ENCODE measurements around the gene AKAP6.

Gene AKAP6

DNA sequence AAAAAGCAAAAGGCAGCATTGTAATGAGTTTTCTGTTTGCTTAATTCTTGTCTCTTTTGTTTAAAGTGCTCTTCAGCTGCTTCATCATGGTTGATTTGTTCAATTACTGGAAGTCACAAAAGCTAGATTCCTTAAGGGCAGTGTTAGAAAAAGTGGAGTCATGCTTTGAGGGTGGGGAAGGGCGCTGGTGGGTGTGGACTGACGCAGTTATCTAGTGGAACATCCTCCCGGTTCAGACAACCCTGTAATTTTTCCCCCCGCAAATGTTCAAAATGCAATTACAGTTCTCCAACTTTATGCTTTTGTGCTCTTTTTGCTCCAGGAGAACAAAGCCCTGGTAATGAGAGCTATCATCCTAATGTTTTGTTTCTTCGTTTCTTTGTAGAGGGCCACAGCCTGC lies 2.1 kb downstream of the AKAP6 start:
- H3K9me3 ChIP-seq (ENCODE audit: control insufficient read depth, low read length): no peaks in the 10 kb centered on the region
- no peaks in the 10 kb centered on the region for H3K36me3 ChIP-seq (ENCODE audit: control insufficient read depth, insufficient read depth, low read length)
- H3K4me1 ChIP-seq (ENCODE audit: control insufficient read depth, insufficient read depth, low read length, poor library complexity, severe bottlenecking): peaks cover 17% of the 10 kb centered on the region
- 83 to 100% methylated on average over 2 to 3 of the region's 5 CpGs for WGBS, 2 experiments (ENCODE audit: insufficient coverage in 2 of 2)
- peak overlapping the region; percentile 3 for H3K27ac ChIP-seq (ENCODE audit: low read depth, low read length, severe bottlenecking)
- H3K4me3 ChIP-seq (ENCODE audit: extremely low read depth, insufficient read depth, low read length, poor library complexity, severe bottlenecking): no peak overlapping the region

DNA sequence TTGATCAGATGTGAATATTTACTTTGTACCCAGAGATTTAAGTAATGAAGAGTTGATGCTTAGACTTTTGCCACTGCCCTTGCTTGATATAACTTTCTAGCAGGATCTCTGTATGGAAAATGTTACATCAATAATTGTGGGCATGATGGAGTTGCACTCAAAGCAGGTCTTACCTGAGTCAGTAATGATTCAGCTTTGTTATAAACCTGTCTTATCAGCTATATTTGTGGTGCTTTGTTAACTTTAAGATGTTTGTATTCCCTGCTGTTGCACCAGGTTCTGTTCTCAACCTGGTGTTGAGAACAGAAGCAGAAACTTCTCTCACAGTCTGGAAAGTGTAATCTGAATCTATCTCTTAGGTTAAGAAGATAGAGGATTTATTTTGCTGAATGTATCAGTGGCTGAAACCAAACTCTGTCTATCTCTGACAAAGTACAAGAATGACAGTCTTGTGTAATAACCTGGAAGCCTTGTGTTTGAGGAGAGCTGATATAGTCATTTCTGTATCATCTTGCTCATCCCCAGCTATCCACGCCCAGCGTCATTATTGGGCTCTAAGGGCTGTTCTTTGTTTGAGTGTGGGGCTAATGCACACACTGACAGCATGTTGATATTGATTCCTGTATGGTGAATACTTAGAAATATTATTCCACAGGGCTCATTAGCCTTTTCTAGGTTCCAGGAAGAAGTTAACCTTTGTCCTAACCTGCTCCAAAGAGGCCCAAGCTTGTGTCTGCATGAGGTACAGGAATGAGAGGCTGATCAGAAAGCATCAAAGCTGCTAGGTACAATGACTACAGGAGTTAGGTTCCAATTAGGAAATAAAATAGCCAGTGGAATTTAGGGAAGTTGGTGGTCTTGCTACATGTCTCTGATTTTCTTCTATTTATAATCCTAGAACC lies 3.6 kb downstream of the AKAP6 start:
- Histone ChIP-seq H3K4me1 (ENCODE audit: control insufficient read depth, insufficient read depth, low read length, poor library complexity, severe bottlenecking) (peaks cover 17% of the 10 kb centered on the region), H3K27ac (ENCODE audit: low read depth, low read length, severe bottlenecking) (no peak overlapping the region)

DNA sequence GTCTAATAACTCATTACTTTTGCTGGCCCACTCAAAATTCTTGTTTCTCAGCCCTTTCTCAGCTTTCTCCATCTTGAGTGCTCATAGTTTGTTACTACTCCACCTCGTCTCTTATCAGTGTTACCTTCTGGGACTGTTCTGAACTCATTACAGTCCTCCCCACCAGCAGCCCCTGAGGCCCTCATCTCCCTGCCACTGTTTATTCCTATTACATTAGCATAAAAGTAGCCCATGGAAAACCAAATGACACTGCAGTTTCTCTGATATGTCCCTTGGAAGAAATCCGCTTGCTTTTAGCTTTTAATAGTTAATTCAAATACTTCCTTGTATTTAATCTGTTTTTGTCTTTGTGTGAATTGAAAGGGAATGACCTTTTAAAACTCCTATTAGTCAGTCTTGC lies 7.6 kb downstream of the AKAP6 start:
- Histone ChIP-seq H3K4me3 (ENCODE audit: extremely low read depth, insufficient read depth, low read length, poor library complexity, severe bottlenecking) (no peak overlapping the region), H3K36me3 (ENCODE audit: control insufficient read depth, insufficient read depth, low read length) (no peaks in the 10 kb centered on the region), H3K27ac (ENCODE audit: low read depth, low read length, severe bottlenecking) (no peak overlapping the region), H3K9me3 (ENCODE audit: control insufficient read depth, low read length) (no peaks in the 10 kb centered on the region), H3K4me1 (ENCODE audit: control insufficient read depth, insufficient read depth, low read length, poor library complexity, severe bottlenecking) (peaks cover 2% of the 10 kb centered on the region)
- WGBS, 2 experiments (ENCODE audit: insufficient coverage in 2 of 2): 60 to 64% methylated on average over 1 of the region's 2 CpGs

More for the DNA sequence above, 3.6 kb downstream of the AKAP6 start:
- no CpG with 5 or more reads among the region's 2 CpGs for WGBS, 2 experiments (ENCODE audit: insufficient coverage in 2 of 2)
- H3K36me3 ChIP-seq (ENCODE audit: control insufficient read depth, insufficient read depth, low read length): no peaks in the 10 kb centered on the region
- H3K9me3 ChIP-seq (ENCODE audit: control insufficient read depth, low read length): no peaks in the 10 kb centered on the region
- H3K4me3 ChIP-seq (ENCODE audit: extremely low read depth, insufficient read depth, low read length, poor library complexity, severe bottlenecking): no peak overlapping the region

DNA sequence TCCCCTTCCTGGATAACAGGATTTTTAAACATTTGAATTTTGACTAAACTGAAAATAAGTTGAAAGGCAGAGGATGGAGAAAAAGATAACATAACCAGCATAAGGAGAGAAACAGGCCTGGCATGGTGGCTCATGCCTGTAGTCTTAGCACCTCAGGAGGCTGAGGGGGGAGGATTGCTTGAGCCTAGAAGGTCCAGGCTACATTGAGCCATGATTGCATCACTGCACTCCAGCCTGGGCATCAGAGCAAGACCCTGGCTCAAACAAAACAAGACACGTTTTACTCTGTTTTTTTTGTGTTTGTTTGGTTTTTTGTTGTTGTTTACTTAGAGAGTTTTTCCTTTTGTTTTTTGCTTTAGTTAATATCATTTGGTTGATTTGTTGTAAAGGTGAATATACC lies 8.7 kb downstream of the AKAP6 start:
- no peak overlapping the region for H3K4me3 ChIP-seq (ENCODE audit: extremely low read depth, insufficient read depth, low read length, poor library complexity, severe bottlenecking)
- no peaks in the 10 kb centered on the region for H3K36me3 ChIP-seq (ENCODE audit: control insufficient read depth, insufficient read depth, low read length)
- H3K27ac ChIP-seq (ENCODE audit: low read depth, low read length, severe bottlenecking): no peak overlapping the region
- 100% methylated on average over 1 of the region's 1 CpG; no CpG with 5 or more reads in 1 of the 2 experiments for WGBS, 2 experiments (ENCODE audit: insufficient coverage in 2 of 2)
- H3K9me3 ChIP-seq (ENCODE audit: control insufficient read depth, low read length): no peaks in the 10 kb centered on the region
- H3K4me1 ChIP-seq (ENCODE audit: control insufficient read depth, insufficient read depth, low read length, poor library complexity, severe bottlenecking): peaks cover 8% of the 10 kb centered on the region

DNA sequence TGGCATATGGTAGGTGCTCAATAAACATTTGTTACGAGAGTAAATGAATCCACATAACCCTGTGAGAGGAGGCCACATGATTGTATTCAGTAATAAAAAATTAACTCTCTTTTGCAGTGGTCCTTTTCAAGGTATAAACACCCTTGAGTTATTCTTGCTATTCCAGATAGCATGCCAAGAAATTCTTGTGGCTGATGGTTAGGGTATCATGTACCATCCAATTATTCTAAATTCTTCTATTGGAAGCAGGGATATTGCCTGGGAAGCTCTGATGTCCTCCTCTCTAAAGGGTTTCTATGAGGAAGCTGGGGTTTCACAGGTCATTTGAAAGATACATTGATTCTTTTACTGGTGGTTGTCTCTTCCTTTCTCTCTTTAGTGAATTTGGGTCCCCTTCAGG lies 10.1 kb downstream of the AKAP6 start:
- no CpG with 5 or more reads among the region's 1 CpG for WGBS, 2 experiments (ENCODE audit: insufficient coverage in 2 of 2)
- Histone ChIP-seq H3K9me3 (ENCODE audit: control insufficient read depth, low read length) (no peaks in the 10 kb centered on the region), H3K4me3 (ENCODE audit: extremely low read depth, insufficient read depth, low read length, poor library complexity, severe bottlenecking) (no peak overlapping the region), H3K36me3 (ENCODE audit: control insufficient read depth, insufficient read depth, low read length) (no peaks in the 10 kb centered on the region), H3K27ac (ENCODE audit: low read depth, low read length, severe bottlenecking) (no peak overlapping the region), H3K4me1 (ENCODE audit: control insufficient read depth, insufficient read depth, low read length, poor library complexity, severe bottlenecking) (peaks cover 8% of the 10 kb centered on the region)

- Histone ChIP-seq H3K4me3 (ENCODE audit: extremely low read depth, insufficient read depth, low read length, poor library complexity, severe bottlenecking) (no peak overlapping the region), H3K27ac (ENCODE audit: low read depth, low read length, severe bottlenecking) (no peak overlapping the region), H3K9me3 (ENCODE audit: control insufficient read depth, low read length) (no peaks in the 10 kb centered on the region), H3K4me1 (ENCODE audit: control insufficient read depth, insufficient read depth, low read length, poor library complexity, severe bottlenecking) (peaks cover 16% of the 10 kb centered on the region), H3K36me3 (ENCODE audit: control insufficient read depth, insufficient read depth, low read length) (no peaks in the 10 kb centered on the region)
- WGBS, 2 experiments (ENCODE audit: insufficient coverage in 2 of 2): 88 to 100% methylated on average over 1 of the region's 2 CpGs
These were observed 13.1 kb downstream of the AKAP6 start for GRCh38 chr14:32341947-32342846.

GRCh38 chr14:32342847-32343194 lies 13.7 kb downstream of the AKAP6 start:
- Histone ChIP-seq H3K9me3 (ENCODE audit: control insufficient read depth, low read length) (no peaks in the 10 kb centered on the region), H3K27ac (ENCODE audit: low read depth, low read length, severe bottlenecking) (no peak overlapping the region), H3K36me3 (ENCODE audit: control insufficient read depth, insufficient read depth, low read length) (no peaks in the 10 kb centered on the region), H3K4me1 (ENCODE audit: control insufficient read depth, insufficient read depth, low read length, poor library complexity, severe bottlenecking) (peaks cover 16% of the 10 kb centered on the region), H3K4me3 (ENCODE audit: extremely low read depth, insufficient read depth, low read length, poor library complexity, severe bottlenecking) (no peak overlapping the region)
- WGBS, 2 experiments (ENCODE audit: insufficient coverage in 2 of 2): no CpG with 5 or more reads among the region's 2 CpGs

DNA sequence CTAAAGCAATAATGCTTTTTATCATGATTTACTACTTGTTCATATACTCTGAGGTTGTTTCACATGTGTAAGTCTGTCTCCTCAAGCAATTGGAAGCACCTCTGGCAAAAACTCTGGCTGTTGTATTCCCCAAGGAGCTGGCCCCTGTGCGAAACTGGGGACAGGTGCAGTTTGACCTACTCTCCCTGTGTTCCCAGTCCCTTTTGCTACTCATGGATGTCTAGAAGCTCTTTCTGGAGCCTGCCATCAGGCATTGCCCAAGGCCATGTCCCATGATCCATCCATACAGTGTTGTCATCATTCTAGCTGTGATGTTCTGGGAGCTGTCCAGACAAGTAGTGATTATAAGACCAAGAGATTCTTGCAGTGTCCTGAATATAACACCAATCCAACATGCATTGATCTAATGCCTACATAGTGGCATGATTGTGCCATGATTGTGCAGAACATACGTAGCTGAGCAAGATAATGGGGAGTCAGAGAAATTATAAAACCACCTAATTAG lies 14.9 kb downstream of the AKAP6 start:
- Histone ChIP-seq H3K4me1 (ENCODE audit: control insufficient read depth, insufficient read depth, low read length, poor library complexity, severe bottlenecking) (peaks cover 16% of the 10 kb centered on the region), H3K27ac (ENCODE audit: low read depth, low read length, severe bottlenecking) (no peak overlapping the region), H3K9me3 (ENCODE audit: control insufficient read depth, low read length) (no peaks in the 10 kb centered on the region), H3K4me3 (ENCODE audit: extremely low read depth, insufficient read depth, low read length, poor library complexity, severe bottlenecking) (no peak overlapping the region), H3K36me3 (ENCODE audit: control insufficient read depth, insufficient read depth, low read length) (no peaks in the 10 kb centered on the region)
- 89 to 100% methylated on average over 1 of the region's 2 CpGs for WGBS, 2 experiments (ENCODE audit: insufficient coverage in 2 of 2)

DNA sequence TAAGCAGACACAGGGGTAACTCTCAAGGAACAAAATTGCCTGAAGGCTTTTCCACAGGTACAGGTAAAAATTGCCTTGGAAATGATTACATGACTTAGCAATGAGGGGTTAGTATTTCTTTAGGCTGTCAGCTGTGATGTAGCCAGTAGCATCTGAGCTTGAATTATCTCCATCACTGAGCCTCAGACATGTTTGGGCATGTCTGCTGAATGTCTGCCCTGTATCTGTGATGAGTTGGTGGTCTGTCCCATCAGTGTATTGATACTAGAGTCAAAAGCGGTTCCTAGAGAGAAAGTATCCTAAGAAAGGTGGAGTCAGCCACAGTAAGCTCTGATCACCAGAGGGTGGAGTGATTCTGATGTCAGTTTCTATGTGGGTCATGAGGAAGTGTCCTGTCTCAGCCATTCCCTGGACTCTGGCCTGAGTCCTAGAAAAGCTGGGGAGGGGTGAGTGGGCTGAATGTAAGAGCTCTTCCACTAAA lies 16.3 kb downstream of the AKAP6 start:
- Histone ChIP-seq H3K36me3 (ENCODE audit: control insufficient read depth, insufficient read depth, low read length) (no peaks in the 10 kb centered on the region), H3K4me3 (ENCODE audit: extremely low read depth, insufficient read depth, low read length, poor library complexity, severe bottlenecking) (no peak overlapping the region), H3K9me3 (ENCODE audit: control insufficient read depth, low read length) (no peaks in the 10 kb centered on the region), H3K27ac (ENCODE audit: low read depth, low read length, severe bottlenecking) (peak overlapping the region; percentile 69), H3K4me1 (ENCODE audit: control insufficient read depth, insufficient read depth, low read length, poor library complexity, severe bottlenecking) (peaks cover 16% of the 10 kb centered on the region)
- WGBS, 2 experiments (ENCODE audit: insufficient coverage in 2 of 2): 86% methylated on average over 1 of the region's 1 CpG; no CpG with 5 or more reads in 1 of the 2 experiments

DNA sequence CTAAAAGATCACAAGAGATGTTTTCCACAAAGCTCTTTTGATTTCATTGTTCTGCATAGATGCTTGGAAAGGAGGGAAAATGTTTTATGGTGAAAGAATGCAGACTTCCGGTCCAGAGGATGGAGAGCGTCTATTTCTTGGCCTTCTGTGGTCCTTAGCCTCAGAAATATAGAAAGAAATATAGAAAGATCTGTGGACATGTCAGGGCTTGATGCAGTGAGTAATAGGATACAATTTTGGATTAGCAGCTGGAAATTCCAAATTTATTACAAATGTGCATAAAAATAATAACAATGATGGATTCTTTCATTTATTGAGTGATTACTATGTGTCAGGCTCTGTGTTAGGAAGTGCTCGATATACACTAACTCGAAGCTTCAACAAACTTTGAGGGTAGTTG lies 20.2 kb downstream of the AKAP6 start:
- H3K27ac ChIP-seq (ENCODE audit: low read depth, low read length, severe bottlenecking): no peak overlapping the region
- H3K36me3 ChIP-seq (ENCODE audit: control insufficient read depth, insufficient read depth, low read length): no peaks in the 10 kb centered on the region
- H3K4me3 ChIP-seq (ENCODE audit: extremely low read depth, insufficient read depth, low read length, poor library complexity, severe bottlenecking): no peak overlapping the region
- H3K9me3 ChIP-seq (ENCODE audit: control insufficient read depth, low read length): no peaks in the 10 kb centered on the region
- WGBS, 2 experiments (ENCODE audit: insufficient coverage in 2 of 2): 76 to 100% methylated on average over 1 to 2 of the region's 4 CpGs
- H3K4me1 ChIP-seq (ENCODE audit: control insufficient read depth, insufficient read depth, low read length, poor library complexity, severe bottlenecking): peaks cover 8% of the 10 kb centered on the region

Measured in mesodermal cell (in vitro differentiated cells).